Measurements from ENCODE around the gene CAMTA1. TPM values are rescaled to one million over a fixed set of nuclear protein-coding genes. Genes with fewer than 3 reads are reported as not detected.

CAMTA1 gene
- total and polyA plus RNA-seq, 4 donors = 18.0 to 93.5 (median 35.8) TPM

DNA sequence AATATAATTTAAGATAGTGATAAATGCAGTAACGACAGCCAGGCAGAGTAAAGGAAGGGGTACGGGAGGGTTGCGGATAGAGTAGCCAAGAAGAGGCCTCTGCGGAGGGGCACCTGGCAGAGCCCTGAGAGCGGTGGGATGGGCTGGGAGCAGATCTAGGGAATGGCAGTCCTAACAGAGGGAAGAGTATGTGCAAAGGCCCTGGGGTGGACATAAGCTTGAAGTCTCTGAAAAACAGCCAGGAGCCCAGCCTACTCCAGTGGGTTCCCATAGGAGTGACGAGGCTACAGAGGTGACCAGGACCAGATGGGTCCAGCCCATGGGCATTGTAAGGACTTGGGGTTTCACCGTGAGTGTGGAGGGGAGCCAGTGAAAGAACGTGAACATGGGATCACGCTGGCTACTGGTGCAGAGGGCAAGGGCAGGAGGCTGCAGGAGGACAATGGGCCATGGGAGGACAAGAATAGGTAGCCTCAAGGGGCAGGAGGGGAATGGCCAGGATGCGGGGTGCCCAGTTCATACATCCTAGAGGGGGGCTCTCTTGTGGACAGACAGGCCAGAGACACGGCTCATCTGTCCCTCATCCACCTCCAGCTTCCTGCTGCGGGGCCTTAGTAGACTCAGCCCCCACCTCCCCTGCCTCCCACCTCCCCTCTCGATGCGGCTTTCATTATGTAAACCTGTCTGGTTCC is 800.1 kb downstream of the CAMTA1 start:
- no peaks in the 10 kb centered on the region for H3K4me1 ChIP-seq (ENCODE audit: control insufficient read depth in 4 of 4, insufficient read depth in 4 of 4, low read length in 3 of 4)
- whole genome bisulfite sequencing = 93% methylated on average over 14 of the region's 14 CpGs

More for the DNA sequence above, 800.1 kb downstream of the CAMTA1 start:
- no peak overlapping the region for H3K9ac ChIP-seq (ENCODE audit: low read depth in 1 of 2, low read length in 2 of 2)
- H3K36me3 ChIP-seq (ENCODE audit: control insufficient read depth in 4 of 4, insufficient read depth in 3 of 4, low read depth in 1 of 4, low read length in 3 of 4) = no peaks in the 10 kb centered on the region
- TF ChIP-seq FOXA1 (IDR thresholded peaks at IDR 0.05) (no peak), YY1 (IDR thresholded peaks at IDR 0.05) (no peak), GABPA (IDR thresholded peaks at IDR 0.05 in 1 of 2, conservative IDR thresholded peaks at IDR 0.05 in 1 of 2) (no peak), HNF4G (IDR thresholded peaks at IDR 0.05) (no peak), RXRA (IDR thresholded peaks at IDR 0.05) (no peak), HNF4A (conservative IDR thresholded peaks at IDR 0.05) (no peak), EGR1 (IDR thresholded peaks at IDR 0.05; ENCODE audit: low read depth in 2 of 2) (no peak), NR2F2 (IDR thresholded peaks at IDR 0.05) (no peak), SP1 (IDR thresholded peaks at IDR 0.05) (no peak), JUND (IDR thresholded peaks at IDR 0.05) (no peak)
- TF ChIP-seq, protein P1, sequence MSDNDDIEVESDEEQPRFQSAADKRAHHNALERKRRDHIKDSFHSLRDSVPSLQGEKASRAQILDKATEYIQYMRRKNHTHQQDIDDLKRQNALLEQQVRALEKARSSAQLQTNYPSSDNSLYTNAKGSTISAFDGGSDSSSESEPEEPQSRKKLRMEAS (IDR thresholded peaks at IDR 0.05) = no peak
- TF ChIP-seq, protein P2, sequence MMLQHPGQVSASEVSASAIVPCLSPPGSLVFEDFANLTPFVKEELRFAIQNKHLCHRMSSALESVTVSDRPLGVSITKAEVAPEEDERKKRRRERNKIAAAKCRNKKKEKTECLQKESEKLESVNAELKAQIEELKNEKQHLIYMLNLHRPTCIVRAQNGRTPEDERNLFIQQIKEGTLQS (IDR thresholded peaks at IDR 0.05) = no peak
- TF ChIP-seq, protein P3, sequence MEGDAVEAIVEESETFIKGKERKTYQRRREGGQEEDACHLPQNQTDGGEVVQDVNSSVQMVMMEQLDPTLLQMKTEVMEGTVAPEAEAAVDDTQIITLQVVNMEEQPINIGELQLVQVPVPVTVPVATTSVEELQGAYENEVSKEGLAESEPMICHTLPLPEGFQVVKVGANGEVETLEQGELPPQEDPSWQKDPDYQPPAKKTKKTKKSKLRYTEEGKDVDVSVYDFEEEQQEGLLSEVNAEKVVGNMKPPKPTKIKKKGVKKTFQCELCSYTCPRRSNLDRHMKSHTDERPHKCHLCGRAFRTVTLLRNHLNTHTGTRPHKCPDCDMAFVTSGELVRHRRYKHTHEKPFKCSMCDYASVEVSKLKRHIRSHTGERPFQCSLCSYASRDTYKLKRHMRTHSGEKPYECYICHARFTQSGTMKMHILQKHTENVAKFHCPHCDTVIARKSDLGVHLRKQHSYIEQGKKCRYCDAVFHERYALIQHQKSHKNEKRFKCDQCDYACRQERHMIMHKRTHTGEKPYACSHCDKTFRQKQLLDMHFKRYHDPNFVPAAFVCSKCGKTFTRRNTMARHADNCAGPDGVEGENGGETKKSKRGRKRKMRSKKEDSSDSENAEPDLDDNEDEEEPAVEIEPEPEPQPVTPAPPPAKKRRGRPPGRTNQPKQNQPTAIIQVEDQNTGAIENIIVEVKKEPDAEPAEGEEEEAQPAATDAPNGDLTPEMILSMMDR (IDR thresholded peaks at IDR 0.05; ENCODE audit: low read depth, low read length, missing input control) = no peak
- TF ChIP-seq, protein P4, sequence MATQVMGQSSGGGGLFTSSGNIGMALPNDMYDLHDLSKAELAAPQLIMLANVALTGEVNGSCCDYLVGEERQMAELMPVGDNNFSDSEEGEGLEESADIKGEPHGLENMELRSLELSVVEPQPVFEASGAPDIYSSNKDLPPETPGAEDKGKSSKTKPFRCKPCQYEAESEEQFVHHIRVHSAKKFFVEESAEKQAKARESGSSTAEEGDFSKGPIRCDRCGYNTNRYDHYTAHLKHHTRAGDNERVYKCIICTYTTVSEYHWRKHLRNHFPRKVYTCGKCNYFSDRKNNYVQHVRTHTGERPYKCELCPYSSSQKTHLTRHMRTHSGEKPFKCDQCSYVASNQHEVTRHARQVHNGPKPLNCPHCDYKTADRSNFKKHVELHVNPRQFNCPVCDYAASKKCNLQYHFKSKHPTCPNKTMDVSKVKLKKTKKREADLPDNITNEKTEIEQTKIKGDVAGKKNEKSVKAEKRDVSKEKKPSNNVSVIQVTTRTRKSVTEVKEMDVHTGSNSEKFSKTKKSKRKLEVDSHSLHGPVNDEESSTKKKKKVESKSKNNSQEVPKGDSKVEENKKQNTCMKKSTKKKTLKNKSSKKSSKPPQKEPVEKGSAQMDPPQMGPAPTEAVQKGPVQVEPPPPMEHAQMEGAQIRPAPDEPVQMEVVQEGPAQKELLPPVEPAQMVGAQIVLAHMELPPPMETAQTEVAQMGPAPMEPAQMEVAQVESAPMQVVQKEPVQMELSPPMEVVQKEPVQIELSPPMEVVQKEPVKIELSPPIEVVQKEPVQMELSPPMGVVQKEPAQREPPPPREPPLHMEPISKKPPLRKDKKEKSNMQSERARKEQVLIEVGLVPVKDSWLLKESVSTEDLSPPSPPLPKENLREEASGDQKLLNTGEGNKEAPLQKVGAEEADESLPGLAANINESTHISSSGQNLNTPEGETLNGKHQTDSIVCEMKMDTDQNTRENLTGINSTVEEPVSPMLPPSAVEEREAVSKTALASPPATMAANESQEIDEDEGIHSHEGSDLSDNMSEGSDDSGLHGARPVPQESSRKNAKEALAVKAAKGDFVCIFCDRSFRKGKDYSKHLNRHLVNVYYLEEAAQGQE (IDR thresholded peaks at IDR 0.05) = no peak
- TF ChIP-seq, protein P5, sequence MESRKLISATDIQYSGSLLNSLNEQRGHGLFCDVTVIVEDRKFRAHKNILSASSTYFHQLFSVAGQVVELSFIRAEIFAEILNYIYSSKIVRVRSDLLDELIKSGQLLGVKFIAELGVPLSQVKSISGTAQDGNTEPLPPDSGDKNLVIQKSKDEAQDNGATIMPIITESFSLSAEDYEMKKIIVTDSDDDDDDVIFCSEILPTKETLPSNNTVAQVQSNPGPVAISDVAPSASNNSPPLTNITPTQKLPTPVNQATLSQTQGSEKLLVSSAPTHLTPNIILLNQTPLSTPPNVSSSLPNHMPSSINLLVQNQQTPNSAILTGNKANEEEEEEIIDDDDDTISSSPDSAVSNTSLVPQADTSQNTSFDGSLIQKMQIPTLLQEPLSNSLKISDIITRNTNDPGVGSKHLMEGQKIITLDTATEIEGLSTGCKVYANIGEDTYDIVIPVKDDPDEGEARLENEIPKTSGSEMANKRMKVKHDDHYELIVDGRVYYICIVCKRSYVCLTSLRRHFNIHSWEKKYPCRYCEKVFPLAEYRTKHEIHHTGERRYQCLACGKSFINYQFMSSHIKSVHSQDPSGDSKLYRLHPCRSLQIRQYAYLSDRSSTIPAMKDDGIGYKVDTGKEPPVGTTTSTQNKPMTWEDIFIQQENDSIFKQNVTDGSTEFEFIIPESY (IDR thresholded peaks at IDR 0.05) = no peak
- DNase-seq (ENCODE audit: low spot score) = no peak
- H3K27ac ChIP-seq (ENCODE audit: low read depth in 1 of 2, low read length in 2 of 2) = no peak overlapping the region
- H3K4me3 ChIP-seq (ENCODE audit: low read depth in 1 of 3, low read length in 3 of 3) = no peak overlapping the region
- H3K9me3 ChIP-seq (ENCODE audit: control insufficient read depth in 4 of 4, low read length in 3 of 4) = no peaks in the 10 kb centered on the region
- H3K27me3 ChIP-seq (ENCODE audit: control insufficient read depth in 4 of 4, insufficient read depth in 4 of 4, low read length in 3 of 4) = no peaks in the 10 kb centered on the region

All from liver (tissue), 9 donors.